ENCODE data around the gene SEPTIN10.
A peak's percentile ranks its signal among the peaks of the same experiment; 100 is the strongest.

Gene SEPTIN10

DNA sequence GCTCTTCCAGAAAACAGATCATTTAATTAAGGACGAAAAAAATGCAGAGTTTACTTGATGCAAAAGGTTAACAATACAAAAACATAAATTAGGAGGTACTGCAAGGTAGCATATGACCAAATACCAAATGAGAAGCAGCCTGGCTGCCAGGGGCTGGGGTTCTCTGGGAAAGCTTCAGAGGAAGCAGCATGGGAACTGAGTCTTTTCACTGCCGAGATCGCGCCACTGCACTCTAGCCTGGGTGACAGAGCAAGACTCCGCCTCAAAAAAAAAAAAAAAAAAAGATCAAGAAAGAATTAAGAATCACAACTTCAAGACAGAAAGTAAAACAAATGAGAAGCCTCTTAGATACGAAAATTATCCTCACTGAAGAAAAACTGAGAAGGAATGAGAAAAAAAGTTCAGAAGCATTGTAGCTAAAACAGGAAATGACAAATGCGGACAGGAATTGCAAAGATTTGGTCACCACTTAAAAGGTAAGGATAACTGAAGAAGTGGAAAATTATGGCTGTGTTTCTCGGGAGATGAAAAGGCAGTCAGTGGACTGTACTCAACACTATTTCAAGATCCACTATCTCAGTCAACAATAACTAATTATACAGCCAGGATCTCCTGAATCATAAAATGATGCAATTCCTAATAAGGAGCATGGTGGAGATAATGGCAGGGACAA lies 4.3 kb downstream of the SEPTIN10 start:
- peak overlapping the region in 1 of 2 donors; percentile 48 for H3K4me3 ChIP-seq (replicated peaks in 1 of 2; ENCODE audit: low read depth in 2 of 2, low read length in 2 of 2)
- DNase-seq (ENCODE audit: low read depth in 2 of 2): peak; percentile 64 to 81
- TF ChIP-seq, protein P1, sequence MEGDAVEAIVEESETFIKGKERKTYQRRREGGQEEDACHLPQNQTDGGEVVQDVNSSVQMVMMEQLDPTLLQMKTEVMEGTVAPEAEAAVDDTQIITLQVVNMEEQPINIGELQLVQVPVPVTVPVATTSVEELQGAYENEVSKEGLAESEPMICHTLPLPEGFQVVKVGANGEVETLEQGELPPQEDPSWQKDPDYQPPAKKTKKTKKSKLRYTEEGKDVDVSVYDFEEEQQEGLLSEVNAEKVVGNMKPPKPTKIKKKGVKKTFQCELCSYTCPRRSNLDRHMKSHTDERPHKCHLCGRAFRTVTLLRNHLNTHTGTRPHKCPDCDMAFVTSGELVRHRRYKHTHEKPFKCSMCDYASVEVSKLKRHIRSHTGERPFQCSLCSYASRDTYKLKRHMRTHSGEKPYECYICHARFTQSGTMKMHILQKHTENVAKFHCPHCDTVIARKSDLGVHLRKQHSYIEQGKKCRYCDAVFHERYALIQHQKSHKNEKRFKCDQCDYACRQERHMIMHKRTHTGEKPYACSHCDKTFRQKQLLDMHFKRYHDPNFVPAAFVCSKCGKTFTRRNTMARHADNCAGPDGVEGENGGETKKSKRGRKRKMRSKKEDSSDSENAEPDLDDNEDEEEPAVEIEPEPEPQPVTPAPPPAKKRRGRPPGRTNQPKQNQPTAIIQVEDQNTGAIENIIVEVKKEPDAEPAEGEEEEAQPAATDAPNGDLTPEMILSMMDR (IDR thresholded peaks at IDR 0.05; ENCODE audit: low read depth, low read length): no peak

DNA sequence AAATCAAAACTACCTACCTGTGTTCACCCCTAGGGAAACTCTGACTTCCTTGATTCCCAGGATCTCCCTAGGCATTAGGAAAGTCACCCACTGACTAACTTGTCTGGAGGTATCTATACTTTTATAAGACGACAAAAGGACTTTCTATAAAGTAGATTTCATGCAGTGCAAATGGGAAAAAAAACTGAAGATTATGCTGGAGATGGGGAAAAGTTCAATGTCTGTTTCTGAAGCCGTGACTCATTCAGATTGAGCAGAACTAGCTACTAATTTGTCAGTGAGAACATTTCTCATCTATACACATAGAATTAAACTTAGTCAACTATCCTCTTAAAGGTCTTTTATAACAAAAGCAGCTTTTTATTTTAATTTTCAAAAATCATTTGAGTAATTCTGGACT lies 6.0 kb downstream of the SEPTIN10 start:
- TF ChIP-seq, protein P1 (IDR thresholded peaks at IDR 0.05; ENCODE audit: low read depth, low read length): no peak
- H3K4me3 ChIP-seq (replicated peaks in 1 of 2; ENCODE audit: low read depth in 2 of 2, low read length in 2 of 2): no peak overlapping the region
- DNase-seq (ENCODE audit: low read depth in 2 of 2): peak; percentile 23 to 41

DNA sequence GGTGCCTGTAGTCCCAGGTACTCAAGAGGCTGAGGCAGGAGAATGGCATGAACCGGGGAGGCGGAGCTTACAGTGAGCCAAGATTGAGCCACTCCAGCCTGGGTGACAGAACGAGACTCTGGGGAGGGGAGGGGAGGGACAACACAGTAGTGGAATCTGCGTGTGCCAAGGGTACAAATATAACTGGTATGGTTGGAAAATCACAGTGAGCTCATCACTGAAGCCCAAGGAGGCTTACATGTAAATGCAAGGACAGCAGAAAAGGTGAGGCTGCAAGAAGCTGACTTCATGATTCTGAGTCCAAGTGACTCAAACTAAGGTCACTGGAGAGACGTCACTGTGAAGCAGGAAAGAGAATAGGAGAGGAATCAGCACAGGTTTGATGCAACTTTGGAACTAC lies 9.2 kb downstream of the SEPTIN10 start:
- TF ChIP-seq, protein P1 (IDR thresholded peaks at IDR 0.05; ENCODE audit: low read depth, low read length): no peak
- no peak overlapping the region for H3K4me3 ChIP-seq (replicated peaks in 1 of 2; ENCODE audit: low read depth in 2 of 2, low read length in 2 of 2)
- peak; percentile 37 to 90 for DNase-seq (ENCODE audit: low read depth in 2 of 2)

DNA sequence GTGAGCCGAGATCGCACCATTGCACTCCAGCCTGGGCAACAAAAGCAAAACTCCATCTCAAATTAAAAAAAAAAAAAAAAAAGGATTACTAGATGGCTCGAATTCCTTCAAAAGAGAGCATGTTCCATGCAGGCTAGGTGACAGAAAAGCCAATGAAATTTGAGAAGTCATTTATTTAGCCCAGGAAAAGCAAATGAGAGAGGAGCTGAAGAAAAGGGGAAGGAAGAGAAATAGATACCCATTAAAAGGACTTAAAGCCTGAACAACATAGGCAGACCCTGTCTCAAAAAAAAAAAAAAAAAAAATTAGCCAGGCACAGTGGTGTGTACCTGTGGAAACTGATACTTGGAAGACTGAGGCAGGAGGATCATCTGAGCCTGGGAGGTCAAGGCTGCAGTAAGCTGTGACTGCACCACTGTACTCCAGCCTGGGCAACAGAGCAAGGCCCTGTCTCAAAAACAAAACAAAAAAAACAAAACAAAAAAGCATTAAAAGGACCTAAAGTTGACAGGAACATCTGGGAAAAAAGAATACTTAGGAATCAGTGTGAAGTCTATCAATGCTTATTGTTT lies 11.1 kb downstream of the SEPTIN10 start:
- no peak for DNase-seq (ENCODE audit: low read depth in 2 of 2)
- TF ChIP-seq, protein P1 (IDR thresholded peaks at IDR 0.05; ENCODE audit: low read depth, low read length): no peak
- H3K4me3 ChIP-seq (replicated peaks in 1 of 2; ENCODE audit: low read depth in 2 of 2, low read length in 2 of 2): no peak overlapping the region

DNA sequence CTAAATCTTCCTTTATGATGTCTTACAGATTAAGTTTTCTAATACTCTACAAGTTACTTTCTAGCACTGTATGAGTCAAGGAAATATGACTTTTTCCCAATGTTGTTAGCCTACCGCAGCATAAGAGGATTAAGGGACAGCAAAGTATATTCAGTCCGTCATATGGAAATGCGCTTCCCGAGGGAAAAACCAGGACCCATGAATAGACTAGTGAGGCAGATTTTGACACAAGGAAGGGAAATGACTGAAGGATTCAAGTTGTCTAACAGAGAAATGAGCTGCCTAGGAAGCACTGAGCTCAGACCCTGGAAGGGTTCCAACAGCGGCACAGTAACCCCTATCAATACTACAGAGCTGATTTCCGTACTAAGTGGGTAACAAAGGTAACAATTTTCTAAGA lies 12.0 kb downstream of the SEPTIN10 start:
- DNase-seq (ENCODE audit: low read depth in 2 of 2): peak; percentile 33 to 36
- TF ChIP-seq, protein P1 (IDR thresholded peaks at IDR 0.05; ENCODE audit: low read depth, low read length): no peak
- H3K4me3 ChIP-seq (replicated peaks in 1 of 2; ENCODE audit: low read depth in 2 of 2, low read length in 2 of 2): no peak overlapping the region

DNA sequence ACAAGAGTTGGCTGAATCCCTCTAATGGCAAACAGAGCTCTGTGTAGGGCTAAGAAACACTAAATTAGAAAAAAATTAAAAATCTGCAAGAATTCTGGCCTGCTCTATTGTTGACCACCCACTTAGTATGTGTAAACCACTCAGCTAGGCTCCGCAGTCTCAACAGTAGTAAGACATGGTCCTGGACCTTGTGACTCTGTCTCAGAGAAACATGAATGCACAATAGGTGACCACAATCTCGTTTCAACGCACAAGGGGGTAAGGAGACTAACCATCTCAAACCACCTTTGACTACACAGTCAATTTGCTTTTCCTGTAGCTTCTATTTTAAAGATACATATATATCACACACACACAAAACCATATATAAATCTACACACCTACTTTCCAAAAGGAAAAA lies 16.5 kb downstream of the SEPTIN10 start:
- TF ChIP-seq, protein P1 (IDR thresholded peaks at IDR 0.05; ENCODE audit: low read depth, low read length): no peak
- H3K4me3 ChIP-seq (replicated peaks in 1 of 2; ENCODE audit: low read depth in 2 of 2, low read length in 2 of 2): no peak overlapping the region
- no peak for DNase-seq (ENCODE audit: low read depth in 2 of 2)
